GM21423 (cell line): ENCODE measurements around the gene DHRSX.
"Not testable (repeated sequence)": the region's sequence is repeated elsewhere in the genome, so short reads cannot be mapped to it uniquely, and the experiment has no call there.

Experiments used
- ATAC-seq: cut with Tn5 transposase; IDR thresholded peaks from one replicate; pipeline ENCODE4 v1.9.1; 2021; ENCODE audit warnings: mild to moderate bottlenecking, moderate library complexity; ENCODE audit not compliant: unreplicated experiment

DHRSX gene

DNA sequence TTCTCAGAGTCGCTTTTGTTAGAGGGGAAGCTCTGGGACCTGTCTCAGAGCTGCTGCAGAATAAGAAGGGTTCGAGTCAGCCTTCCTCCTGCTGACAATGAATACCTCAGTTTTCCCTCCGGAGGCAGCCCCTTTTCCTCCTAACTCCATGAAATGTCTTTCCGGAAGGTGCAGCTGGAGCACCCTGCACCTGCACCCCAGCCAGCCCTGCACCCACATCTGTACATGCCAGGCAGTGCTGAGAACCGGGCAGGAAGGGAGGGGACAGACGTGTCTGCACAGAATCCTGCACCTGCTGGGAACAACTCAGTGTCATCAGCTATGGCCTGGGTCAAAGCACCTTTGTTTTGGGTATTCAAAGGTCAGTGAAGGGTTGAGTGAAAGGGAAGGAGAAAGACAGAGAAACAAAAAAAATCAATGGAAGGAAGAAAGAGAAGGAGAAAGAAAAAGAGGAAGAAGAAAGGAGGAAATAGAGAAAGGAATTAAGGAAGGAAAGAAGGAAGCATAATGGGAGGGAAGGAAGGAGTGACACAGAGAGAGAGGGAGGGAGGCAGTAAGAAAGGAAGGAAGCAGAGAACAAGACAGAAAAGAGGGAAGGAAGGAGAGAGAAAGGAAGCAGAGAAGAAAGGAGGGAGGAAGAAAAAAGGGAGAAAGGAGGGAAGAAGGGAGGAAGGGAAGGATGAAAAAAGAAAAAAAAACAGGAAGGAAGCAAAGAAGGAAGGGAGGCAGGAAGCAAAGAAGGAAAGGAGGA is 273.7 kb downstream of the DHRSX start:
- no peak for ATAC-seq

DNA sequence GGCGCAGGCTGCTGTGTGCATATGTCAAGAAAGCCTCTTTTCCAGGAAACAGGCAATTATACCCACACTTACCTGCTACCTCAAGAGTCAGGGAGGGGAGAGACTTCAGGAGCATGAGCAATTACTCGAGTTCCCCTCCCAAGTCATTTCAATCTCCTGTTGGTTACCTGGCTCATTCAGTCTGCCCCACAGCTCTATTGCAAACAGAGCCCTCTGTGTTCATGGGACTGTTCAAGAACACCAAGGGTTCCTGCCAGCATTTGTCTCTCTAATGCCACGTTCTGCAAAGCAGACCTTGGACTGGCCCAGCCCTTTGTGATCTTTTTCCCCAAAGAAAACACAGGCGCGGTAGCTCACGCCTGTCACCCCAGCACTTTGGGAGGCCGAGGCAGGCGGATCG is 274.6 kb downstream of the DHRSX start:
- no peak for ATAC-seq

DNA sequence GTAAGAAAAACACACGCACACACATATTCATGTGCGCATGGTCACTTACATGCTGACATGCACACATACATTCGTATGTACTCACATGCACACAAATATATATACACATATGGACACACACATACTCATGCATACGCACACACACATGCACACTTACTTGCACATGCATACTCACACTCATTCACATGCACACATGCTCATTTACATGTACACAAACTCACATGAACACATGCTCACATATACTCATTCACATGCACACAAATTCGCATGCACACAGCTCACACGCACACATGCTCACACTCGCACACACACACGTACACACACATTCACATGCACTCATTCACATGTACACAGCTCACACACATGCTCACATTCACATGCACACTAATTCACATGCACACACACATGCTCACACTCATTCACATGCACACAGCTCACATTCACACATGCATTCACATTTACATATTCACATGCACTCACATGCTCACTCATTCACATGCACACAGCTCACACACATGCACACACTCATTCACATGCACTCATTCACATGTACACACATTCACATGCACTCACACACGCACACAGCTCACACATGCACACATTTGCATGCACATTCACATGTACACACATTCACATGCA is 276.1 kb downstream of the DHRSX start:
- no peak for ATAC-seq

DNA sequence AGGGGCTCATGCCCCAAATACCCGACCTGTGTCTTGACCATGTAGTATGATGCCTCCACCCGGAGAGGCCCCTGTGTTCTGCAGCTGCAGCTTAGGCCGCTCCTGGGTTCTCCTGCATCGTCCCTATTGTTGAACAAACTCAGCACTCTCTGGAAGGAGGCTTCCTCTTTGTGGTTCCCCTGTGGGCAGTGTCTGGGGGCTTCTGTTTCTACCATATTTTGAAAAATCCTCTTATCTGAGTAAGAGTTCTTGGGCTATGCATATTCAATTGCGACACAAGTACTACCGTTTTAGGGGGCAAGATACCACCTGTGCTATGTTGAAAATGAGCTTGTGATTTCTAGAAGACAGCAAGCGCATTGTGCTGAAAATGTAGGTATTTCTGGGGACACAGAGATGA is 276.6 kb downstream of the DHRSX start:
- ATAC-seq: no peak

DNA sequence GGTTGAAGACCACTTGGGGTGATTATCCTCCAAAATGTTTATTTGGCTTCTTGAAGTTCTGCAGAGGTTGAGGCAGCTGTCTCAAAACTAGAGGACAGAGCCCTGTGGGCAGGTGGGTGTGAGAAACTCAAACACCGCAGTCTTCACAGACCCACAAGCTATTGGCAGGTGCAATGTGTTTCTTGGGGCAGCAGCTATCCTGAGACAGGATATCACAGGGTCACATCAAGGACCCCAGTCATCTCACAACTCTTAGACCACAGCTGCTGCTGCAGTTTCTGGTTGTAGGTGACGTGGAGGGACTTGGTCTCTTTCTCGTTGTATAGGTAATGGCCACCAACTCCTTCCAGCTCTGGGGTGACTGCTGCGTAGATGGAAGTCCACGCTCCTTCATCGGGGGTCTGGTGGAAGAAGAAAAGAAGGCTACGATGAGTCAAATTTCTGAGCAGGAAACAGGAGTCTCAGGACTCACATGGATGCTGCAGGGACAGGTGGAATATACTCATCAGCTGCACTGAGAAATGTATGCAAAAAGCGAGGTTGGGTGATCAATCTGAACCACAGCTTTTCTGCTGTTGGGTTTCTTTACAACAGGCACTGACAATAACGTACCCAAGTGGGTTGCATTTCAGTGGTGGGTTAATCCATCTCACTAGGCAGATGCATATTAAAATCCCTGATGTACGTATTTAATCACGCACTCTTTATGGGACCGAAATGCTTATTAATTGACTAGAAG is 279.8 kb downstream of the DHRSX start:
- ATAC-seq: peak; percentile 55

DNA sequence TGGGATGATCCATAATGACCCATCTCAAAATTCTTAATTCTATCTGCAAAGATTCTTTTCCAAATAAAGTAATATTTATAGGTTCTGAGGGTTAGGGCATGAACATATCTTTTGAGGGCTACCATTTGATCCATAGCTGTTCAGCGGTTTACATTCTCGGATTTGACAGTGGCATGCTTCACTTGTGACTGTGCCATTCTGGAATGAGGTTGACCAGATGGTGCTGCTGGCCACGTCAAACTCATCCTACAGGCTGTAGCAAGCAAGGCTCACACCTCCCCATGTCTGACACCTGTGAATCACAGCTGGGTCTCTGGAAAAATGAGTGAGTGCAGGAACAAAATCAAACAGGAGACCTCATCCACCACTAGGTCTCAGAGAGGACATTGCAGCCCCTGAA is 280.5 kb downstream of the DHRSX start:
- no peak for ATAC-seq

DNA sequence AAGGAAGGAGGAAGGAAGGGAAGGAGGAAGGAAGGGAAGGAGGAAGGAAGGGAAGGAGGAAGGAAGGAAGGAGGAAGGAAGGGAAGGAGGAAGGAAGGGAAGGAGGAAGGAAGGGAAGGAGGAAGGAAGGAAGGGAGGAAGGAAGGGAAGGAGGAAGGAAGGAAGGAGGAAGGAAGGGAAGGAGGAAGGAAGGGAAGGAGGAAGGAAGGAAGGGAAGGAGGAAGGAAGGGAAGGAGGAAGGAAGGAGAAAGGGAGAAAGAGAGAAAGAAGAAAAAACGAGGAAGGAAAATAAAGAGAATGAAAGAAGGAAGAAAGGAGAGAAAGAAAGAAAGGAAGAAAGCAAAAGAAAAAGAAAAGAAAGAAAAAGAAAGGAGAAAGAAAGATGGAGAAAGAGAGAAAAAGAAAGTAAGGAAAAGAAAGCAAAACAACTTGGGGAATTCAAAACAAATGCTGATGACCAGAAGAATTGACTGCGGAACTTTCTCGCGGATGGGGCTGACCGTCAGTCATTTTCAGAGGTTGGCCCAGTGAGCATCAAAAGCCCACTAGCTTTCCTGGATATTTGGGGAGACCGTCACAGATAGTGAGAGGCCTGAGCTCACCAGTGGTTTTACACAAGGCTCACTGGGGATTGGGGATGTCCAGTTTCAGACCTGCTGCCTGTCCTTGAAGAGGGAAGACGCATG is 286.5 kb downstream of the DHRSX start:
- not testable (repeated sequence) for ATAC-seq

DNA sequence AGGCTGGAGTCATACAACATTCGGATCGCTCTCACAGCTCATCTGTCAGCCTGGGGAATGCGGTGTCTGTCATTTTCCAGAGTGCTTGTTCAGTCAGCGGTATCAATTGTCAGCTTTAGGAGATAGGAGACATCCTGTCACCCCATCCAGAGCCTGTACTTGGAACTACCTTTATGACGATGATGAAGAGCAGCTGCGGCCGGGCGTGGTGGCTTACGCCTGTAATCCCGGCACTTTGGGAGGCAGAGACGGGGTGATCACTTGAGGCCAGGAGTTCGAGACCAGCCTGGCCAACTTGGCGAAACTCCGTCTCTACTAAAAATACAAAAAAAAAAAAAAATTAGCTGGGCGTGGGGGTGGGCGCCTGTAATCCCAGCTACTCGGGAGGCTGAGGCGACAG is 289.1 kb downstream of the DHRSX start:
- ATAC-seq: not testable (repeated sequence)

DNA sequence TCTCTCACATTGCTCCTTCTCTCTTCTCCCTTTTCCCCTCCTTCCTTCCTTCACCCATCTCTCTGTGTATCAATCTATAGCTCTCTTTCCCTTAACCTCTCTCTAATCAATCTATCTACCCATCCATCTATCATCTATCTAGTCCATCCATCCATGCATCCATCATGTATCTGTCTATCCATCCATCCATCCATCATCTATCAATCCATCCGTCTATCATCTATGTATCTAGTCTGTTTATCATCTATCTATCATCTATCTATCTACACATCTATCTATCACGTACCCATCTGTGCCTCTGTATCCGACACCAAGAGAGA is 307.5 kb downstream of the DHRSX start:
- no peak for ATAC-seq

DNA sequence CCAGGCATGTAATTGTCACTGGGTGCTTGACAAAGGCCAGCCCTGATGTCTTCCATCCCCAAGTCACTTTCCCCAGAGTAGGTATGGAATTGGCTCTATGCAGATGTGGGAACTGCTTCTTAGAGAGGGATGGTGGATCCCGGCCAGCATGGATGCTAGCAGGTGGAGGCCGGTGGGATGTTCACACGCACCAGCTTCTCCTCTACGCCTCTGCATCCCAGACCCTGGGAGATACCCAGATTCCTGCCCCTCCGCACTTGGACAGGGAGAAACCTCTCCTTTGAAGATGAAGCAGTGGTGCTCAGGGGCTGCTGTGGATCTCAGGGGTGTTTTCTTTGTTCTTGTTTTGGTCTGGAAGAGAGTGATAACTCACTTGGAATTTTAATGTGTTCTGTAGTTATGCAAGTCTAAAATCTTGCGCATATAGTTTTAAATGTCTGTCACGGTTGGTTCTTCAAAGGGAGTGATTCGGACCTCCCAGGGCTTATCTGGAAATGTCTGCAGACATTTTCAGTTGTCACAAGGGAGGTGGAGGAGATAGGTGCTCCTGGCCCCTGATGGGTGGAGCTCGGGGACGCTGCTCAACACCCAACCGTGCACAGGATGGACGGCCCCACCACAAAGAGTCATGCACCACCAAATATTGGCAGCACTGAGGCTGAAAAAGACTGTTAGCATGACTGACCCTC is 308.0 kb downstream of the DHRSX start:
- ATAC-seq: peak; percentile 76

DNA sequence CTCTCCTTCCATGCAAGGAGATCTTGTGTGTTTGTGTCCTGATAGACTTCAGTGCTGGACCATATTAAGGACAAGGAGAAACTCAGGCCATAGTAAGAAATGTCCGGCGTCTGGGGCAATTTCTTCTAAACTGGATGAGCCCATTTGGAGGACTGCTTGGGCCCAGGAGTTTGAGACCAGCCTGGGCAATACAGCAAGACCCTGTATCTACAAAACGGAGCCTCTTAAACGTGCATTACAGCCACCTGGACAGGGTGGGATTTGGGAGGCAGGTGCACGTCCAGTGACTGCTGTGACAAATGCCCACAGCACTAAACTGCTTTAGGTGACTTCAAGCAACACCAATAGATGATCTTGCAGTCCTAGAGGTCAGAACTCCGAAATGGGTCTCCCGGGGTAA is 311.9 kb downstream of the DHRSX start:
- ATAC-seq: no peak

DNA sequence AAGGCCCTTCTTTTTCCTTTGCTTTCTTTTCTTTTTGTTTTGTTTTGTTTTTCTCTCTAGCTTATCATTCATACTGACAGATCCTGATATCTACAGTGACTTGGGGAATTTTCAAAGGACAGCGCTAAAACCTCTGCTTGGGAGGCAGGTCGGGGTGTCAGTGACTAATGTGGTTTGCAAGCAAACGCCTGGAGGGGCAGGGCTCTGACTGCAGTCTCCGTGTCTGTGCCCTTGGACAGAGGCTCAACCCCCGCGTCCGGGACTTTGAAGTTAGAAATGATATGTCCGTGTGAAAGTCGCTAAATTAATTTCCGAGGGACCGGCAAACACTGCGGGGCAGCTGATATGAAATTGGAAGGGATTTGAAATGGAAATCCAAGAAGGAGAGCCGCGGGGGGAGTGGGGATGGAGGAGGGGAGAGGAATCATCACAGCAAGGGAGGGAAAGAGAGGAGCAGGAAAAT is 312.4 kb downstream of the DHRSX start:
- ATAC-seq: no peak

DNA sequence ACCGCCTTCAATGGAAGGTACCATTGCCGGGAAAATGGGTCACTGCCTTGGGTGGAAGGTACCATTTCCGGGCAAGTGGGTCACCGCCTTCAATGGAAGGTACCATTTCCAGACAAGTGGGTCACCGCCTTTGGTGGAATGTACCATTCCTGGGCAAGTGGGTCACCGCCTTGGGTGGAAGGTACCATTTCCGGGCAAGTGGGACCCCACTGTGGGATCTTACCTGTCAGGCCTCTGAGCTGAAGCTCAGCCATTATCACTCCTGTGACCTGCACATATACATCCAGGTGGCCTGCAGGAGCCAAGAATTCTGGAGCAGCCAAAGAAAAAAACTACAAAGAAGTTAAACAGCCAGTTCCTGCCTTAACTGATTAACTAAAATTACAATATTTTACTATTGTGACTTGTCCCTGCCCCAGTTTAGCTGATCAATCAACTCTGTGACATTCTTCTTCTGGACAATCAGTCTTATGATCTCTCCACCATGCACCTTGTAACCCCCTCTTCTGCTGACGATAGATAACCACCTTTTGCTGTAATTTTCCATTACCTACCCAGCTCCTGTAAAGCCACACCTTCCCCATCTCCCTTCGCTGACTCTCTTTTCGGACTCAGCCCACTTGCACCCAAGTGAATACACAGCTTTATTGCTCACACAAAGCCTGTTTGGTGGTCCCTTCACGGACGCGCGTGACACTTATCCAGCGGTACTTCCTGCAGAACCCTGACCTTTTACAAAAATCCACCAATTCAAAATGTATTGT is 313.2 kb downstream of the DHRSX start:
- ATAC-seq: no peak

DNA sequence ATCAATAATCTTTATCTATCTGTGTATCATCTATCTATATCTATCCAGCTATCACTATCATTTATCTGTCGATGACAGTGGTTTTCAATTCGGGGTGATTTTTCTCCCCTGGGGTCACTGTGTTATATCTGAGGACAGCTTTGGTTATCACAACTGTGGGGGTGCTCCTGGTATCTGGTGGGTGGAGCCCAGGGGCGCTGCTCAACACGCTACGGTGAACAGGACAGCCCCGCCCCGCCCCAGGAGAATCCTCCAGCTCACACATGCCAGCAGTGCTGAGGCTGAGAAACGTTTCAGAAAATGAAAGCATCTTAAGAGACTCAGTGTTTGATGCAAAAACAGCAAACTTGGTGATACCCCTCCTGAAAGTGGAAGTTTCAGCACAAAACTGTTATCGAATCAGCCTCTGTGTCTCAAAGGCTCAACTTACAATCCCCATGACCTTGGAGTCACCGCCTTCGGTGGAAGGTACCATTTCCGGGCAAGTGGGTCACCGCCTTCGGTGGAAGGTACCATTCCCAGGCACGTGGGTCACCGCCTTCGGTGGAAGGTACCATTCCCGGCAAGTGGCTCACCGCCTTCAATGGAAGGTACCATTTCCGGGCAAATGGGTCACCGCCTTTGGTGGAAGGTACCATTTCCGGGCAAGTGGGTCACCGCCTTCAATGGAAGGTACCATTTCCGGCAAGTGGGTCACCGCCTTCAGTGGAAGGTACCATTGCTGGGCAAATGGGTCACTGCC is 315.3 kb downstream of the DHRSX start:
- no peak for ATAC-seq

DNA sequence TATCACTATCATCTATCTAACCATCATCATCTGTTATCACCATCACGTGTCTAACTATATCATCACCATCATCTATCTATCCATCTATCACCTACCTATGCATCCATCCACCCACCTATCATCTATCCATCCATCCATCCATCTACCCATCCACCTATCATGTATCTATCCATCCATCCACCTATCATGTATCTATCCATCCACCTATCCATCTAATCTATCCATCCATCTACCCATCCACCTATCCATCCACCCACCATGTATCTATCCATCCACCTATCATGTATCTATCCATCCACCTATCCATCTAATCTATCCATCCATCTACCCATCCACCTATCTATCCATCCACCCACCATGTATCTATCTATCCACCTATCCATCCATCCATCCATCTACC is 316.7 kb downstream of the DHRSX start:
- ATAC-seq: no peak

DNA sequence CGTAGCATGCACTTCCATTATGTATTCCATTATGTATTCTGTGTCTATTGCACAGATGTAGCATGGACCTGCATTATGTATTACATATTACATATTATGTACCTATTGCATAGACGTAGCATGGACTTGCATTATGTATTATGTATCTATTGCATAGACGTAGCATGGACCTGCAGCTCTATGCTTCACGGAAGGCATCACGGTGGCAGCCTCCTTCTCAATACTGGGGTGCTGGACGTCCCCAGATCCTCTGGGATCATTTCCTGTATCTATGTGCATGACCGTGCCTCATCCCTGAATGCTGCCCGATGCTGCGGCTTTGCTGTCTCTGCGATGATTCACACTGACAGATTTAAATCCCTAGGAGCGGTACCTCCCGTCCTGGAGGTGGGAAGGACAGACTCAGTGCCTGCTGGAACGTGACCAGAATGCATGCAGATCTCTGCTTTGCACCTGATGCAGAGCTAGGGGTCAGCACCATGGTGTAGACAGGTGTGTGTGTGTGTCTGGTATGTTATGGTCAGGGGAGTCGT is 317.5 kb downstream of the DHRSX start:
- ATAC-seq: no peak

DNA sequence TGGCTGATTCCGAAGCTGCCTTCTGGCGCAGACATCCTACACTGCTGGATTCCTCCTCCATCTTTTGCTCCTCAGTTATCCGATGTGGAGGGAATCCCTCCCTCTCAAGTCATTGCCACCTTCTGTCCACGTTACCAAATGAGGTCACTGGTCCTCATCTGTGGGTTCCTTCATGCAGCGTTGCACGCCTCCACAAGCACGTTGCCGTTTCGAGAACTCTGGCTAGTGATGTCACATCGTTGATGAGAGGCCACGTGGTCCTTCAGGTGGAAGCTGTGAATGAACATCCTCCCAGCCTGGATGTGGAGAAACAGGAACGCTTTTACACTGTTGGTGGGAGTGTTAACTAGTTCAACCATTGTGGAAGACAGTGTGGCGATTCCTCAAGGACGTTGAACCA is 323.2 kb downstream of the DHRSX start:
- ATAC-seq: no peak

DNA sequence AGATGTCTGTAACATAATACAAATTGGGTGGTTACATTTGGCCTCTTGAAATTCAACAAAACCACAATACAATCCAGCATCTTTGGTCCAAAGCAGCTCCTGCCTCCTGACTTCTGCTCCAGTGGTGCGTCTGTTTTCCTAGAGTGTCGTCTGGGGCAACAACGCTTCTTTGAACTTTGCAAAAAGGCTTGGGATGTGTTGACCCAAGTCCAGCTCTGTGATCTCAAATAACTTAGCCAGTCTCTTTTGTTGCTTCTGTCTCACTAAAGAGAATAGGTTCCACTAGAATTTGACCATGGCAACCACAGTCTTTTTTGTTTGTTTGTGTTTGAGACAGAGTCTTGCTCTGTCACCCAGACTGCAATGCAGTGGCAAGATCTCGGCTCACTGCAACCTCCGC is 324.0 kb downstream of the DHRSX start:
- no peak for ATAC-seq

DNA sequence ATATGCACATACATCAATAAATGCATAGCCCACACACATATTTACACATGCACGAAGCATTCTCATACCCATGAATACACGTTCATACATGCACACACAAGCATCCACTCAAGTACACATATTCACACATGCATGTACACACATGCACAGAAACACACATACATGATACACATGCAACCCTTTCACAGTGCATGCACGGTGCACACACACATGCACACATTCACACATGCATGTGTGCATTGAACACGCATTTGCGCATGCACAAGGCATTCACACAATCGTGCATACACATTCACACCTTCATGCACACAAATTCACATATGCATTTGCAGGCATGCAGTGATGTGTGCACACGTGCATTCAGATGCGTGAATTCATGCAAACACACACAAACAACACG is 324.5 kb downstream of the DHRSX start:
- no peak for ATAC-seq
